Measurements from ENCODE around the gene ZNF80. TPM values are rescaled to one million over a fixed set of nuclear protein-coding genes. Genes with fewer than 3 reads are reported as not detected.

Gene ZNF80
- total and polyA plus RNA-seq, 2 of the 8 experiments (the other 6 are each of a cell fraction or from before 2014, with no cell fraction given): not detected

DNA sequence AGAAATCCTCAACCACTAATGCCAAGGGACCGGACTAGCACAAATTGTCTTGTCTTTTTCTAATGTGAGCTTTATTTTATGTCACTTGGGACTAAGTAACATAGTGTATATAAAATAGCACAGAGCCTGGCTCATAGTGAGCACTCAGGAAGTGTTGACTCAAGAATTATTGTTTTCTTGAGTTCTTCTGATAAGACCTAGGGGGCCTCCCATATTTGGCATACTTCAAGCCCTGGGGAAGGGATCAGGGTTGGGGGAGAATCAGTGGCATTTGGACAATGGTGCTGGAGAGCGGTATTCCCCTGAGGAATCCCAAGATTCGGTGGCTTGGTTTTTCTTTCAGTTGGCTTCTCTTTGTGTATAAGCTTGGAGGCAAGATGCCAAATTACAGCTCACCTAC, 19.4 kb downstream of the ZNF80 start:
- no peak overlapping the region for H2BK5ac ChIP-seq (ENCODE audit: low read depth, low read length)
- H3K56ac ChIP-seq (replicated peaks; ENCODE audit: insufficient read length, low read depth, low read length): no peak overlapping the region
- H3K27me3 ChIP-seq (replicated peaks in 1 of 4; ENCODE audit: control insufficient read depth in 3 of 4, extremely low read depth in 1 of 4, insufficient read depth in 3 of 4, low read length in 3 of 4): peaks cover 0 to 4% (median 1%) of the 10 kb centered on the region in 4 experiments; a peak in 3 of 7 replicates
- no peak overlapping the region for H3K14ac ChIP-seq (ENCODE audit: insufficient read length)
- peaks cover 3 to 20% (median 4%) of the 10 kb centered on the region in 4 experiments; a peak in 6 of 7 replicates for H3K4me1 ChIP-seq (replicated peaks in 1 of 4; ENCODE audit: control insufficient read depth in 3 of 4, insufficient read depth in 4 of 4, low read length in 3 of 4)
- no peak overlapping the region for H2BK120ac ChIP-seq (replicated peaks; ENCODE audit: low read depth, low read length)
- no peak overlapping the region for H2AFZ ChIP-seq (ENCODE audit: low read length)
- no peak overlapping the region for H4K5ac ChIP-seq (ENCODE audit: insufficient read length, low read depth, low read length)
- FAIRE-seq (no peak), DNase-seq (ENCODE audit: low read depth in 1 of 2, low spot score in 2 of 2) (no peak)
- no peak overlapping the region for H2AK5ac ChIP-seq (ENCODE audit: low read depth, low read length)
- no peaks in the 10 kb centered on the region; the same call in 1 of the 2 replicates for H3K23me2 ChIP-seq (ENCODE audit: low read depth, low read length)
- H3K18ac ChIP-seq (ENCODE audit: extremely low read depth, low read length): no peak overlapping the region
- H4K8ac ChIP-seq (ENCODE audit: extremely low read depth, insufficient read depth, low read length): no peak overlapping the region
- H3K9me3 ChIP-seq (ENCODE audit: insufficient read depth in 2 of 2, low read depth in 1 of 2, low read length in 1 of 2): no peaks in the 10 kb centered on the region
- no peak overlapping the region for H3K4ac ChIP-seq (replicated peaks; ENCODE audit: insufficient read length, low read depth, low read length)
- POLR2A ChIA-PET (ENCODE audit: partially characterized antibody): no interaction called here
- no peaks in the 10 kb centered on the region for H3K36me3 ChIP-seq (ENCODE audit: control insufficient read depth in 2 of 4, insufficient read depth in 4 of 4, low read length in 3 of 4)
- no peak overlapping the region for H2BK12ac ChIP-seq (ENCODE audit: low read depth, low read length)
- no peak overlapping the region for H4K91ac ChIP-seq (replicated peaks; ENCODE audit: insufficient read length, low read length)
- 90% methylated on average over 3 of the region's 3 CpGs; no CpG with 5 or more reads in 1 of the 2 experiments for WGBS, 2 experiments (ENCODE audit: extremely low coverage in 1 of 2, insufficient coverage in 1 of 2, insufficient read length in 1 of 2, insufficient replicate concordance in 2 of 2, low coverage in 1 of 2, low lambda C conversion rate in 2 of 2, missing lambda C conversion rate in 1 of 2)
- H3K79me1 ChIP-seq (ENCODE audit: low read depth, low read length): no peaks in the 10 kb centered on the region
- no peak overlapping the region for H2BK15ac ChIP-seq (ENCODE audit: low read length)
- H3K9ac ChIP-seq (replicated peaks in 1 of 4; ENCODE audit: extremely low read depth in 1 of 4, low read depth in 3 of 4, low read length in 3 of 4): no peak overlapping the region
- no peak overlapping the region for H3K4me3 ChIP-seq (ENCODE audit: extremely low read depth in 1 of 4, insufficient read depth in 2 of 4, low read depth in 3 of 4, low read length in 4 of 4)
- H3K79me2 ChIP-seq (ENCODE audit: control insufficient read depth in 1 of 2, insufficient read depth in 2 of 2, low read length in 2 of 2): no peaks in the 10 kb centered on the region
- no peak overlapping the region for H3K4me2 ChIP-seq (ENCODE audit: insufficient read depth in 1 of 2, low read depth in 2 of 2, low read length in 2 of 2)
- no peak overlapping the region for H3K23ac ChIP-seq (ENCODE audit: insufficient read length)
- H2BK20ac ChIP-seq (ENCODE audit: low read length): no peak overlapping the region
- CTCF ChIA-PET (ENCODE audit: partially characterized antibody): interaction anchor here (1.1 to 1.4 kb wide), 4 partner anchors 66 to 166 kb away, joined by 3 to 4 read pairs (median 3); no protein-coding TSS in a partner anchor
- H4K20me1 ChIP-seq (replicated peaks in 1 of 2; ENCODE audit: control insufficient read depth in 1 of 2, insufficient read depth in 2 of 2, low read length in 2 of 2): no peaks in the 10 kb centered on the region
- no peak overlapping the region for H3K27ac ChIP-seq (ENCODE audit: low read depth, low read length)
- TF ChIP-seq FOSL1 (IDR thresholded peaks at IDR 0.05; ENCODE audit: insufficient read depth, low read depth, low read length) (no peak), RFX5 (IDR thresholded peaks at IDR 0.05; ENCODE audit: borderline replicate concordance, low read depth, low read length) (no peak), SP1 (IDR thresholded peaks at IDR 0.05; ENCODE audit: low read depth, low read length) (no peak), RAD21 (IDR thresholded peaks at IDR 0.05 in 1 of 2, conservative IDR thresholded peaks at IDR 0.05 in 1 of 2; ENCODE audit: low read depth in 2 of 2, low read length in 2 of 2) (no peak), SIN3A (conservative IDR thresholded peaks at IDR 0.05 in 1 of 2, IDR thresholded peaks at IDR 0.05 in 1 of 2; ENCODE audit: low read depth in 1 of 2, low read length in 2 of 2) (no peak), EP300 (IDR thresholded peaks at IDR 0.05; ENCODE audit: borderline replicate concordance in 1 of 2, low read depth in 2 of 2, low read length in 2 of 2) (no peak), TEAD4 (IDR thresholded peaks at IDR 0.05; ENCODE audit: low read depth, low read length) (no peak), HDAC6 (IDR thresholded peaks at IDR 0.05; ENCODE audit: low read depth, low read length) (no peak)
- TF ChIP-seq, protein P1, sequence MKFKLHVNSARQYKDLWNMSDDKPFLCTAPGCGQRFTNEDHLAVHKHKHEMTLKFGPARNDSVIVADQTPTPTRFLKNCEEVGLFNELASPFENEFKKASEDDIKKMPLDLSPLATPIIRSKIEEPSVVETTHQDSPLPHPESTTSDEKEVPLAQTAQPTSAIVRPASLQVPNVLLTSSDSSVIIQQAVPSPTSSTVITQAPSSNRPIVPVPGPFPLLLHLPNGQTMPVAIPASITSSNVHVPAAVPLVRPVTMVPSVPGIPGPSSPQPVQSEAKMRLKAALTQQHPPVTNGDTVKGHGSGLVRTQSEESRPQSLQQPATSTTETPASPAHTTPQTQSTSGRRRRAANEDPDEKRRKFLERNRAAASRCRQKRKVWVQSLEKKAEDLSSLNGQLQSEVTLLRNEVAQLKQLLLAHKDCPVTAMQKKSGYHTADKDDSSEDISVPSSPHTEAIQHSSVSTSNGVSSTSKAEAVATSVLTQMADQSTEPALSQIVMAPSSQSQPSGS (IDR thresholded peaks at IDR 0.05; ENCODE audit: low read length): no peak
- TF ChIP-seq, protein P2, sequence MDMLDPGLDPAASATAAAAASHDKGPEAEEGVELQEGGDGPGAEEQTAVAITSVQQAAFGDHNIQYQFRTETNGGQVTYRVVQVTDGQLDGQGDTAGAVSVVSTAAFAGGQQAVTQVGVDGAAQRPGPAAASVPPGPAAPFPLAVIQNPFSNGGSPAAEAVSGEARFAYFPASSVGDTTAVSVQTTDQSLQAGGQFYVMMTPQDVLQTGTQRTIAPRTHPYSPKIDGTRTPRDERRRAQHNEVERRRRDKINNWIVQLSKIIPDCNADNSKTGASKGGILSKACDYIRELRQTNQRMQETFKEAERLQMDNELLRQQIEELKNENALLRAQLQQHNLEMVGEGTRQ (IDR thresholded peaks at IDR 0.05; ENCODE audit: low read length): no peak
